ENCODE measurements around the gene AP5Z1.

AP5Z1 gene

GRCh38 chr7:4824120-4824775 lies 48.8 kb downstream of the AP5Z1 start:
- no peak for DNase-seq

- no peak for DNase-seq
Observed at GRCh38 chr7:4825081-4825480, 49.7 kb downstream of the AP5Z1 start.

- DNase-seq = no peak
Observed at GRCh38 chr7:4828720-4829383, 53.4 kb downstream of the AP5Z1 start.

GRCh38 chr7:4830176-4830575 lies 54.8 kb downstream of the AP5Z1 start:
- no peak for DNase-seq

GRCh38 chr7:4831723-4832495 lies 56.5 kb downstream of the AP5Z1 start:
- no peak for DNase-seq

- no peak for DNase-seq
Observed at GRCh38 chr7:4832711-4833110, 57.3 kb downstream of the AP5Z1 start.

- no peak for DNase-seq
Observed at GRCh38 chr7:4833176-4833575, 57.8 kb downstream of the AP5Z1 start.

- DNase-seq = no peak
Observed at GRCh38 chr7:4833691-4834600, 58.5 kb downstream of the AP5Z1 start.

GRCh38 chr7:4834601-4835397 lies 59.4 kb downstream of the AP5Z1 start:
- no peak for DNase-seq

GRCh38 chr7:4835398-4836205 lies 60.2 kb downstream of the AP5Z1 start:
- no peak for DNase-seq

GRCh38 chr7:4836206-4836661 lies 60.8 kb downstream of the AP5Z1 start:
- no peak for DNase-seq

GRCh38 chr7:4837041-4837802 lies 61.8 kb downstream of the AP5Z1 start:
- DNase-seq = no peak

GRCh38 chr7:4837803-4838625 lies 62.6 kb downstream of the AP5Z1 start:
- no peak for DNase-seq

- no peak for DNase-seq
Observed at GRCh38 chr7:4838626-4839334, 63.4 kb downstream of the AP5Z1 start.

GRCh38 chr7:4840079-4840501 lies 64.7 kb downstream of the AP5Z1 start:
- no peak for DNase-seq

Data from NCI-H774 (cell line).